HepG2 (cell line): ENCODE data around the gene ZNF618.

Source experiments
- EP300 ChIP-seq, 3 experiments: sonication (generic) in 1 of 3; formaldehyde crosslinking in 1 of 3; IDR thresholded peaks; 2 replicates each; pipeline versions ENCODE4 v1.5.1 to v1.6.1; 2011 to 2020; ENCODE audit warnings: low read depth in 2 of 3, low read length in 2 of 3, borderline replicate concordance in 1 of 3, improper control_type of control experiment in 1 of 3, mild to moderate bottlenecking in 1 of 3, missing genetic modification reagents in 1 of 3, moderate library complexity in 1 of 3
- MXI1 ChIP-seq: IDR thresholded peaks from 3 replicates; pipeline ENCODE4 v1.6.1; 2012; ENCODE audit warnings: low read depth, low read length, inconsistent platforms, borderline replicate concordance
- POLR2A ChIP-seq, 2 experiments: IDR thresholded peaks; 2 replicates each; pipeline ENCODE4 v1.6.1; 2011; ENCODE audit warnings: low read depth in 2 of 2, low read length in 2 of 2, mild to moderate bottlenecking in 1 of 2, moderate library complexity in 1 of 2; ENCODE audit not compliant: insufficient read depth in 1 of 2

- TF ChIP-seq POLR2A (IDR thresholded peaks at IDR 0.05; ENCODE audit: insufficient read depth in 1 of 2, low read depth in 2 of 2, low read length in 2 of 2) (no peak), MXI1 (no peak), EP300 (IDR thresholded peaks at IDR 0.05; ENCODE audit: low read depth in 2 of 2, low read length in 2 of 2) (no peak), EP300 (CRISPR knock-in tag; IDR thresholded peaks at IDR 0.05; ENCODE audit: borderline replicate concordance) (no peak)
Measured at GRCh38 chr9:113934829-113935676, 58.9 kb downstream of the ZNF618 start.
